CD4-positive, alpha-beta T cell treated with Interleukin-1 beta for 1 hour (primary cell): ENCODE measurements around the gene RBM46.
A peak's percentile ranks its signal among the peaks of the same experiment; 100 is the strongest.

ENCODE experiments used
- DNase-seq, 2 donors: peaks; one replicate each; pipeline ENCODE4 v3.0.0-alpha.2; 2020 to 2022

RBM46 gene

DNA sequence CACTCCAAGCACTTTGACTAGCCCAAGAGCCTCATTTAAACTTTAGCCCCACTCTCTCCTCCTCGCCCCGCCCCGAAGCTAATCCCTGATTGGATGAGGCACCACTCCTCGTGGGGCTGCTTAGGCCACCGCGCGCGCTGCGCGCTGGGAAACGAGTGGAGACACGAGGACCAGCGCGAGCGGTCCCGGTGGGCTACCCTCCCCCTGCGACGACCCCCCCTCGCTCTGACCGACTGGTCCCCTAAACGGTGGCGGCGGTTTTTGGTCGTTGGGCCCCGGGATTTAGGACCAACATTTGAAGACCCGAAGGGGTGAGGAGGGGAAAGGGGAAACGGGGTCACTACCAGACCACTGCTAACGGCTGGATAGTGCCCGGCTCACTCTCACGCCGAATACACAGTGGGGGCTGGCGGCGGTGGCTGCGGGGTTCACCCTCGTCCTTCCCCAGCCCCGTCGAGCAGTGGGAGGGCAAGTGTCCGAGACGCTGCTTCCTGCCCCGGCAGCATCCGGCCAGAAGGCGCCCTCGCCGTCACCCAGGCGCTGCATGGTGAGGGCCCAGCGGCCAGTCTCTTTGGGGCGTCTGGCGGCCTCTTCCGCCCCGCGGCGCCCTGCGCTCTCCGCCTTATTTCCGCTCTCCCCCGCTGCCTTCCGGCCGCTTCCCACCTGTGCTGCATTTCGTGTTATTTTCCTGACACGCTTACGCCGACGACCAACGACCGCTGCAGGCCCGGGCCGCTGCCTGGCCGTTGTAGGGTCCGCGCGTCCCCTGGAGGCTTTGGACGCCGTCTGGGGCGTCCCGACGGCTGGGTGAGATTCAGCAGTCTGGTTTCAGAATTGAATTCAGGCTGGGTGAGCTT lies at the start of gene RBM46:
Gene RBM46 (plus strand): TSS at position 147 of the 857 bp plus-strand sequence. CDS start 15,481 bp downstream, outside the sequence.
- no peak for DNase-seq

GRCh38 chr4:154731756-154732155 lies 49.3 kb upstream of the RBM46 start:
- no peak for DNase-seq

GRCh38 chr4:154732669-154733068 lies 48.4 kb upstream of the RBM46 start:
- no peak for DNase-seq

GRCh38 chr4:154736770-154737169 lies 44.3 kb upstream of the RBM46 start:
- no peak for DNase-seq

DNA sequence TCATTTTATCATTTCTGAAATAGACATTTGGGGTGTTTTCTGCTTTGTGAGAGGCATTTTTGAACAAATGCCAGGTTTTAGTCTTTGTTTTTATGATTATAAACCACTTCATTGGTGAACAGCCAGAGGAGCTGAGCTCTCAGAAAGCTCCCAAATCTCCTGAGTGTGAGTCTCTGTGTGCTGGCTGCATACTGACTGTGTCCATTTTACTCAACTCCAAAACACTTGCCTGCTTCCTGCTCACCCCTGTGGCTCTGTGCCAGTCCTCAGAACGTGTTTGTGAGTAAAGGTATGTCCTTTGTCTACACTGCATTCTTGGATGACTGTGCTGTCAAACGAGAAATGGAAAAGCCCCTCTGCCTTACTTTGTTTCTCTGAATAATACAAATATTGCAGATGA lies 42.6 kb upstream of the RBM46 start:
- no peak for DNase-seq

- DNase-seq, result no peak
Measured at GRCh38 chr4:154739111-154739510, 42.0 kb upstream of the RBM46 start.

- no peak for DNase-seq
Measured at GRCh38 chr4:154740462-154740861, 40.6 kb upstream of the RBM46 start.

GRCh38 chr4:154741131-154741665 lies 39.9 kb upstream of the RBM46 start:
- no peak for DNase-seq

DNA sequence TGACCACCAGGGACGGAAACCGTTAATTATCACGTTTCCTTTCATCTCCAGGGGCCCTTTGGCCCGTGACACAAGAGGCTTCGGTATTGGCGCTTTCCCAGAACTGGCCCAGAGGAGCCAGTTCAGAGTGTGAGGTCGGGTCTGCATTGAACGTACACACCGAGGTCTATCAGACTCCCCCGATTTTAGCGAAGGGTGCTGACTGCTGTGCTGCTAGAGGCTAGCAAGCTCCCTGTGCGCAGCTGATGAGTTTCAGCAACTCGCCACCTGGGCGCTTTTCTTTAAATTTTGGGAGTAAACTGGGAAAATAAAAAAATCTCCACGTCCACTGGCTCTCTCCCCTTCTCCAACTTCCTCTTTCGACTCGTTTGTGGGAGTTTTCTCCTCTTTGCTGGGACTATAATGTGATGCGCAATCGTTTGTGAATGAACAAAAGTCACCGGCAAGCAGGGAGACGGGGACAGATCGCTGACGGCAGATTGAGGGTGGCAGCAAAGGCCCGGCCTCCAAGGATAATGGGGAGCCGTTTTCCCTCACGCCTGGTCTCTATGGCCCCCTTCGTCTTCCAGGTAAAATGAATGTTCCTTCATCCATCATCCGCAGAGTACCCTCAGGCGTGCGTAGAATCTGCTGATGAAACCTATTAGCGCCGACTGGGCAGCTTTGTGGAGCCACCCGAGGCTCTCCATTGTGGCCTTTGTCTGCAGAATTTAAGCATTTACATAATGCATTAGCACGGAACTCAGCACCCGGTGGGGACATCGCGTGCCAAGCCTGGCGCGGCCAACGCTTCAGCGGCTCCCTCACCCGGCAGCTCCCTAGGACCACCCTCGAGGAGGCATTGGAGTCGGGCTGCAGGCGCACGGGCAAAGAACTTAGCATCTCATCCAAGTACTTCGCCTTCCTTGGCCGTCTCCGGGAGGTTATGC lies 38.9 kb upstream of the RBM46 start:
- DNase-seq, result no peak

DNA sequence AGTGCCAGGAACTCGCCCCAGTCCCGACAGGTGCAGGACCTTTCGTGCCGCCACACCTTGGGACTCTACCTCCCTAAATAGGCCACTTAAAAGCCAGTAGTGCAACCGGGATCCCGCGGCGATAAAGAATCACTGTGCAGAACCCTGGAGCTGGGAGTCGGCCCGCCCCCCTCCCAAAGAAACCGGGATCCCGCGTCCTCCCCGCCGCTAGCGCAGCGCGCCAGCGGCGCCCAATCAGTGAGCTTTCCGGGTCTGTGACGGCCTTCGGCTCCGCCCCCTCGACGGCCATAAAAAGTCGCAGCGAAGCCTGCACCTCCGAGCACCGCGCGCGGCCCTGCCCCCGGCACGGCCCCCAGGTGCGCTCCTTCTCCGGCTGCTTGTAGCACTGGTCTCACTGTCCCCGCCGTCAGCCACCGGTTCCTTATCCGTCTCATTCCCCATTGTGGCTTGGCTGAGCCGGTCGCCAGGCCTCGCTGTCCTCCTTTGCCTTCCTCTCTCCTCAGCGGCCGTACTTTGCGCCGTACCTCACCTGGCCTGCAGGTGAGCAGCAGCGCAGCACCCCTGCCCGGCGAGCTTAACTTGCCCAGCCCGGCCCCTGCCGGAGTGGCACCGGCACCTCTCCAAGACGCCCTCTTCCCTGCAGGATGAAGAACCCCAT lies 37.3 kb upstream of the RBM46 start, which contains the start of gene LRAT:
Gene LRAT (plus strand): TSS at position 318 of the 658 bp plus-strand sequence. CDS start 327 bp downstream, at position 645.
- DNase-seq, result peak in 1 of 2 donors; percentile 24

- DNase-seq, result no peak
Measured at GRCh38 chr4:154744341-154744926, 36.6 kb upstream of the RBM46 start.

DNA sequence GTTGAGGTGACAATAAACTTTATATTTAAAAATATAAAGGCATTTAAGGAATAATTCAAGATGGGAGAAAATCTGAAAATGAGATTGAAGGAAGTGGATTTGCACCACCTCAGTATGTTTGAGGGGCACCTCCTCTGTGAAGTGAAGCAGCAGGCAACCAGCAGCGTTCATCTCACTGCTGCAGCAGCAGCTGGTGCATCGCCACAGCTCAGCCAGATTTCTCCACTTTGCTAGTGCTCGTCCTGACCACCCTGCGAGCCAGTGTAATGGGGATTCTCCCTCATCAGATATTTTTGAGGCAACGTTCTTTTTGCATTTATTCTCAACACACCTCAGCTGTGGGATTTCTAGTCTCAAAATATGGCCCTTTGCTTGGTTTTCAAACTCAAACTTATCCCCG lies 23.4 kb upstream of the RBM46 start:
- no peak for DNase-seq

- DNase-seq, result no peak
Measured at GRCh38 chr4:154760895-154761294, 20.2 kb upstream of the RBM46 start.

GRCh38 chr4:154778264-154778663 lies 2.8 kb upstream of the RBM46 start:
- DNase-seq, result no peak

- DNase-seq, result no peak
Measured at GRCh38 chr4:154779362-154779947, 1.6 kb upstream of the RBM46 start.

GRCh38 chr4:154781983-154782293 lies 866 bp downstream of the RBM46 start:
- DNase-seq, result no peak

DNA sequence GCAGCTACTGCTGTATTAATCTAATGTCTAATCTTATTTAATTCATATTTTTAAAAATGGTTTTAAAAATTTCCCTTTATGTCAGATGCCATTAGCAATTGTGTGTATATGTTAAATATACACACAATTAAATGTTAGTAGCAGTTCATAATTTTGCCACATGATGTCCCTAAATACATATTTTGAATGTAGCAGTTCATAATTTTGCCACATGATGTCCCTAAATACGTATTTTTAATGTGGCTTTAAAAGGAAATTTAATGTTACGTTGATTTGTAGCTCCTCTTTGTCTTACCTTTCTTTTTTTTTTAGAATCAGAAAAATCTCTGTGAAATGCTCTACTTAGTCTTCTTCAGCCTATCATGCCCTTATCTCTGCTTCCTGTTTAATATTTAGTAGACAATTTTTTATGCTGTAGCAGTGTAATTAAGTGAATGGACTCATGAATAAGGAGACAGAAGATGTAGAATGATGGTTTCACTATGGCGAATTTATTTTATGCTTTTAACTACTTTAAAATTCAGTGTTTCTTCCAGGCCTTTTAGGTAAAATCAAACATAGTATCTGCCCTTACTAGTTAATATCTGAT lies 26.1 kb downstream of the RBM46 start:
- DNase-seq, result peak in 1 of 2 donors; percentile 12

DNA sequence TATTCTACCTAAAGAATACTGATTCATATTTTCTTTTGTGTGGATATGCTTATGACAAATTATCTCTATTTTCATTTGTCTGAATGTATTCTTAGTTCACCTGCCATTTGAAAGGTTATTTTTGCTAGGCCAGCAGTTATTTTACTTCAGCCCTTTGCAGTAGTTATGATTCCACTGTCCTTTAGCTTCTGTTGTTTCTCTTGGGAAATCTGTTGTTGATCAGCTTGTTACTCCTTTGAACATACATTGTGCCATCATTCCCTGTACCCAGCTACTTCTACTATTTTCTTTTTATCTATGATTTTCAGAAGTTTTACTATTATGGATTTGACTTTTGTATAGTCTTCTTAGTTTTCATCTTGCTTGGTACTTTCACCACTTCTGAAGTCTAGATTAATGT lies 37.2 kb downstream of the RBM46 start:
- DNase-seq, result no peak

DNA sequence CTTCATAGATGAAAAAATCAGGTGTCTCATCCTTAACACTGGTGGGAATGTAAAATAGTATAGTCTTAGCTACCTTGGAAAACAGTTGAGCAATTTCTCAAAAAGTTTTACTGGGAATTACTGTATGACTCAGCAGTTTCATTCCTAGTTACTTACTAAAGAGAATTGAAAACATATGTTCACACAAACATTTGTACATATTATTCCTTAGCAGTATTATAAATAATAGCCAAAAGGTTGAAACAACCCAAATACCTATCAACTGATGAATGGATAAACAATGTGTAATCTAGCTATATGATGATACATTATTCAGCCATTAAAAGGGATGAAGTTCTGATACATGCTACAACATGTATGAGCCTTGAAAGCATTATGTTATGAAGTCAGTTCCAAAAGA lies 41.7 kb downstream of the RBM46 start:
- no peak for DNase-seq

GRCh38 chr4:154836030-154836429 lies 55.0 kb downstream of the RBM46 start:
- DNase-seq, result no peak

DNA sequence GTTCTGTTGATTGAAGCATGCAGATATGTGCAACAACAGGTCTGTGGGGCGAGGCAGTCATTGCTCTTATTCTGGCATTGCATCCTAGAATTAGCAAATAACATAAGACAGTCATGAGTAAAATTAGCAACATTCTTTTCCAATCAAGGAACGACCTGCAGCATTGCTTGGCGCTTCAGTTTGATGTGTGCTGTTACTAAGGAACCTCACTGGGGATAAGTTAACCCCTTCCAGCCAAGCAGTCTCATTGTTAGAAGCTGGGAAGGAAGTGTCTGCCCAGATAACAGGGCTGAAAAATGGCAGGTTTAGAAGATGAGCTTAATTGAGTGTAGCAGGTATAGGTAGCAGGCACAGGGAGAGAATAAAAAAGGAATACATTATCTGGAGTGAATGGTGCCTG lies 55.4 kb downstream of the RBM46 start:
- DNase-seq, result no peak

GRCh38 chr4:154838155-154838554 lies 57.1 kb downstream of the RBM46 start:
- DNase-seq, result no peak
